Measurements from ENCODE around the gene GIMAP2. TPM values are rescaled to one million over a fixed set of nuclear protein-coding genes. Genes with fewer than 3 reads are reported as not detected.

The GIMAP2 gene
- total RNA-seq, 1 experiment from 2014 or later: not detected

DNA sequence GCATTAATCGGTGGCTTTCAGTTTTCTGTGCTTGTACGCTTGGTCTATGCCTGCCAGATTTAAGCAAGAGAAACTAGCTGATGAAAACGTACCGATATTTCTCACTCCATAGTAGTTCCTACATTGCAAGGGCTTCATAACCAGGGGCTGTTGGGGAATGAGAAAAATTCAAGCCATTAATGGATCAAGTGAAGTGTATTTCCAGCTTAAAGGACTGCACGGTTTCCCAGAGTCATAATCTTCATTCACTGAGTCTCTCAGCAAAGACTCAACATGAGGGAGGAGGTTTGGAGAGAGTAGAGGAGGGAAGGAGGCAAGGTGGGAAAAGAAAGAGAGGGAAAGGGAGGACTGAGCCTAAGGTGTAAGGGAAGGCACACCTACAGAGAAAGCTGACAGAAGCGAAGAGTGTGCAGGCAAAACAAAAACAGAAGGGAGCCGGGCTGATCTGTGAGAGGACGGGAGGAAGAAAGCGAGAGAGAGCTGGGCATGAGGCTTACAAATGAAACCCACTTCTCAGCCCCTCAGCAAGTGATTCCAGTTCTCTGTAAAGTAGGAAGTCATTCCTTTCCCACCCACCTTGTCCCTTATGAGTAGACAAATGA, 625 bp downstream of the GIMAP2 start:
- RAD21 ChIA-PET (ENCODE audit: low non-redundant PET in 1 of 2, low total read pairs in 2 of 2, uncharacterized antibody in 2 of 2, unreplicated experiment in 2 of 2): no interaction called here
- POLR2A ChIA-PET: no interaction called here
- Histone ChIP-seq H4K20me1 (ENCODE audit: insufficient read depth) (no peaks in the 10 kb centered on the region), H3K4me3 (replicated peaks in 1 of 2; ENCODE audit: low read depth in 1 of 2, low read length in 2 of 2) (no peak overlapping the region), H3K9ac (ENCODE audit: low read length) (no peak overlapping the region), H3K4me1 (ENCODE audit: control insufficient read depth in 1 of 2, insufficient read depth in 2 of 2, low read length in 2 of 2) (no peaks in the 10 kb centered on the region), H3K4me2 (ENCODE audit: low read length) (no peak overlapping the region), H3K27ac (ENCODE audit: low read depth, low read length) (no peak overlapping the region), H3K27me3 (ENCODE audit: insufficient read depth, low read length) (peaks cover 15% of the 10 kb centered on the region; the same call in 1 of the 2 replicates), H3K79me2 (ENCODE audit: insufficient read depth, low read length) (no peaks in the 10 kb centered on the region), H3K9me2 (ENCODE audit: insufficient read depth) (no peaks in the 10 kb centered on the region), H3K36me3 (ENCODE audit: control insufficient read depth in 1 of 2, insufficient read depth in 2 of 2, low read length in 2 of 2) (no peaks in the 10 kb centered on the region), H3K9me3 (ENCODE audit: control insufficient read depth in 1 of 2, insufficient read depth in 1 of 2, low read depth in 1 of 2, low read length in 2 of 2) (no peaks in the 10 kb centered on the region), H2AFZ (ENCODE audit: low read depth, low read length, poor library complexity, severe bottlenecking) (no peak overlapping the region)
- no peak for ATAC-seq
- DNase-seq (ENCODE audit: low read depth, low spot score): no peak
- no peak for TF ChIP-seq RAD21 (IDR thresholded peaks at IDR 0.05; ENCODE audit: low read depth)
- TF ChIP-seq EZH2 (IDR thresholded peaks at IDR 0.05): no peak
- TF ChIP-seq MAX (IDR thresholded peaks at IDR 0.05): no peak
- TF ChIP-seq, protein P1, sequence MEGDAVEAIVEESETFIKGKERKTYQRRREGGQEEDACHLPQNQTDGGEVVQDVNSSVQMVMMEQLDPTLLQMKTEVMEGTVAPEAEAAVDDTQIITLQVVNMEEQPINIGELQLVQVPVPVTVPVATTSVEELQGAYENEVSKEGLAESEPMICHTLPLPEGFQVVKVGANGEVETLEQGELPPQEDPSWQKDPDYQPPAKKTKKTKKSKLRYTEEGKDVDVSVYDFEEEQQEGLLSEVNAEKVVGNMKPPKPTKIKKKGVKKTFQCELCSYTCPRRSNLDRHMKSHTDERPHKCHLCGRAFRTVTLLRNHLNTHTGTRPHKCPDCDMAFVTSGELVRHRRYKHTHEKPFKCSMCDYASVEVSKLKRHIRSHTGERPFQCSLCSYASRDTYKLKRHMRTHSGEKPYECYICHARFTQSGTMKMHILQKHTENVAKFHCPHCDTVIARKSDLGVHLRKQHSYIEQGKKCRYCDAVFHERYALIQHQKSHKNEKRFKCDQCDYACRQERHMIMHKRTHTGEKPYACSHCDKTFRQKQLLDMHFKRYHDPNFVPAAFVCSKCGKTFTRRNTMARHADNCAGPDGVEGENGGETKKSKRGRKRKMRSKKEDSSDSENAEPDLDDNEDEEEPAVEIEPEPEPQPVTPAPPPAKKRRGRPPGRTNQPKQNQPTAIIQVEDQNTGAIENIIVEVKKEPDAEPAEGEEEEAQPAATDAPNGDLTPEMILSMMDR (IDR thresholded peaks at IDR 0.05 in 2 of 3, conservative IDR thresholded peaks at IDR 0.05 in 1 of 3; ENCODE audit: borderline replicate concordance in 1 of 3, insufficient read depth in 1 of 3, low read depth in 2 of 3, low read length in 2 of 3): no peak
- no peak for TF ChIP-seq FOSL1 (IDR thresholded peaks at IDR 0.05; ENCODE audit: low read depth)
- TF ChIP-seq ELF1 (IDR thresholded peaks at IDR 0.05; ENCODE audit: borderline replicate concordance, low read depth): no peak
- TF ChIP-seq, protein P2, sequence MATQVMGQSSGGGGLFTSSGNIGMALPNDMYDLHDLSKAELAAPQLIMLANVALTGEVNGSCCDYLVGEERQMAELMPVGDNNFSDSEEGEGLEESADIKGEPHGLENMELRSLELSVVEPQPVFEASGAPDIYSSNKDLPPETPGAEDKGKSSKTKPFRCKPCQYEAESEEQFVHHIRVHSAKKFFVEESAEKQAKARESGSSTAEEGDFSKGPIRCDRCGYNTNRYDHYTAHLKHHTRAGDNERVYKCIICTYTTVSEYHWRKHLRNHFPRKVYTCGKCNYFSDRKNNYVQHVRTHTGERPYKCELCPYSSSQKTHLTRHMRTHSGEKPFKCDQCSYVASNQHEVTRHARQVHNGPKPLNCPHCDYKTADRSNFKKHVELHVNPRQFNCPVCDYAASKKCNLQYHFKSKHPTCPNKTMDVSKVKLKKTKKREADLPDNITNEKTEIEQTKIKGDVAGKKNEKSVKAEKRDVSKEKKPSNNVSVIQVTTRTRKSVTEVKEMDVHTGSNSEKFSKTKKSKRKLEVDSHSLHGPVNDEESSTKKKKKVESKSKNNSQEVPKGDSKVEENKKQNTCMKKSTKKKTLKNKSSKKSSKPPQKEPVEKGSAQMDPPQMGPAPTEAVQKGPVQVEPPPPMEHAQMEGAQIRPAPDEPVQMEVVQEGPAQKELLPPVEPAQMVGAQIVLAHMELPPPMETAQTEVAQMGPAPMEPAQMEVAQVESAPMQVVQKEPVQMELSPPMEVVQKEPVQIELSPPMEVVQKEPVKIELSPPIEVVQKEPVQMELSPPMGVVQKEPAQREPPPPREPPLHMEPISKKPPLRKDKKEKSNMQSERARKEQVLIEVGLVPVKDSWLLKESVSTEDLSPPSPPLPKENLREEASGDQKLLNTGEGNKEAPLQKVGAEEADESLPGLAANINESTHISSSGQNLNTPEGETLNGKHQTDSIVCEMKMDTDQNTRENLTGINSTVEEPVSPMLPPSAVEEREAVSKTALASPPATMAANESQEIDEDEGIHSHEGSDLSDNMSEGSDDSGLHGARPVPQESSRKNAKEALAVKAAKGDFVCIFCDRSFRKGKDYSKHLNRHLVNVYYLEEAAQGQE (IDR thresholded peaks at IDR 0.05; ENCODE audit: low read depth): no peak
- no peak for TF ChIP-seq CEBPB (IDR thresholded peaks at IDR 0.05; ENCODE audit: low read depth)
- no peak for TF ChIP-seq YY1 (IDR thresholded peaks at IDR 0.05; ENCODE audit: extremely low read depth, insufficient replicate concordance, low read depth, low read length)
- no peak for TF ChIP-seq EGR1 (IDR thresholded peaks at IDR 0.05; ENCODE audit: low read depth)
- TF ChIP-seq SRF (IDR thresholded peaks at IDR 0.05; ENCODE audit: low read depth): no peak
- intact Hi-C loops (cut with micrococcal nuclease): no loop called here
- CTCF ChIA-PET: no interaction called here
- BruUV-seq (replicated peaks): no TSS peak
